H9 (cell line): ENCODE measurements around the gene TIMM9. TPM values are rescaled to one million over a fixed set of nuclear protein-coding genes. Genes with fewer than 3 reads are reported as not detected.

Experiments
- DNase-seq: peaks from one replicate; pipeline ENCODE4 v3.0.0-alpha.2; 2017
- H2AFZ ChIP-seq: one replicate; pipeline ENCODE4 v1.6.1; 2013; ENCODE audit warnings: mild to moderate bottlenecking, low read length, control low read depth, moderate library complexity
- H2AK5ac ChIP-seq: 2 replicates; pipeline ENCODE4 v1.6.1; 2013; ENCODE audit warnings: low read length, control low read depth, mixed read lengths; ENCODE audit not compliant: insufficient read length
- H2BK120ac ChIP-seq: one replicate; pipeline ENCODE4 v1.6.1; 2013; ENCODE audit warnings: low read depth, mild to moderate bottlenecking, low read length, control low read depth, inconsistent platforms; ENCODE audit not compliant: poor library complexity, severe bottlenecking
- H2BK12ac ChIP-seq: 2 replicates; pipeline ENCODE4 v1.6.1; 2013; ENCODE audit warnings: low read length, control low read depth, mixed read lengths, low read depth; ENCODE audit not compliant: insufficient read length
- H2BK15ac ChIP-seq: 2 replicates; pipeline ENCODE4 v1.6.1; 2013; ENCODE audit warnings: low read depth, low read length, control low read depth
- H2BK20ac ChIP-seq: one replicate; pipeline ENCODE4 v1.6.1; 2013; ENCODE audit warnings: low read depth, mild to moderate bottlenecking, low read length, control low read depth, inconsistent platforms; ENCODE audit not compliant: poor library complexity, severe bottlenecking
- H2BK5ac ChIP-seq: 2 replicates; pipeline ENCODE4 v1.6.1; 2013; ENCODE audit warnings: low read length, control low read depth, mixed read lengths; ENCODE audit not compliant: insufficient read length
- H3K14ac ChIP-seq: 2 replicates; pipeline ENCODE4 v1.6.1; 2013; ENCODE audit warnings: low read length, control low read depth; ENCODE audit not compliant: insufficient read depth
- H3K18ac ChIP-seq: 2 replicates; pipeline ENCODE4 v1.6.1; 2013; ENCODE audit warnings: low read depth, mild to moderate bottlenecking, mixed read lengths, low read length, control low read depth; ENCODE audit not compliant: insufficient read length
- H3K23ac ChIP-seq: 2 replicates; pipeline ENCODE4 v1.6.1; 2013; ENCODE audit warnings: low read length, control low read depth, mixed read lengths, low read depth; ENCODE audit not compliant: insufficient read length
- H3K23me2 ChIP-seq: 2 replicates; pipeline ENCODE4 v1.6.1; 2013; ENCODE audit warnings: low read depth, mild to moderate bottlenecking, mixed read lengths, low read length, control low read depth; ENCODE audit not compliant: insufficient read length, poor library complexity, severe bottlenecking
- H3K27ac ChIP-seq: 2 replicates; pipeline ENCODE4 v1.5.1; 2013; ENCODE audit warnings: low read length, control low read depth, mixed read lengths, low read depth; ENCODE audit not compliant: insufficient read length
- H3K27me3 ChIP-seq: 2 replicates; pipeline ENCODE4 v1.6.1; 2013; ENCODE audit warnings: low read length, control low read depth, inconsistent platforms; ENCODE audit not compliant: insufficient read depth
- H3K4ac ChIP-seq: 2 replicates; pipeline ENCODE4 v1.6.1; 2013; ENCODE audit warnings: low read depth, mild to moderate bottlenecking, control low read depth, inconsistent platforms, low read length, moderate library complexity
- H3K4me1 ChIP-seq: 2 replicates; pipeline ENCODE4 v1.6.1; 2013; ENCODE audit warnings: low read length, control low read depth, inconsistent platforms; ENCODE audit not compliant: insufficient read depth
- H3K4me2 ChIP-seq: 2 replicates; pipeline ENCODE4 v1.6.1; 2013; ENCODE audit warnings: low read length, control low read depth, mixed read lengths; ENCODE audit not compliant: insufficient read length, insufficient read depth
- H3K56ac ChIP-seq: 2 replicates; pipeline ENCODE4 v1.6.1; 2013; ENCODE audit warnings: low read depth, mild to moderate bottlenecking, mixed read lengths, low read length, control low read depth; ENCODE audit not compliant: insufficient read length
- H3K79me1 ChIP-seq: 2 replicates; pipeline ENCODE4 v1.6.1; 2013; ENCODE audit warnings: low read depth, mild to moderate bottlenecking, moderate library complexity, low read length, control low read depth, inconsistent platforms; ENCODE audit not compliant: insufficient read depth, poor library complexity, severe bottlenecking
- H3K79me2 ChIP-seq: 2 replicates; pipeline ENCODE4 v1.6.1; 2013; ENCODE audit warnings: low read length, control low read depth, inconsistent platforms; ENCODE audit not compliant: insufficient read depth
- H3K9ac ChIP-seq: 2 replicates; pipeline ENCODE4 v1.6.1; 2013; ENCODE audit warnings: low read length, control low read depth, mixed read lengths; ENCODE audit not compliant: insufficient read length; ENCODE audit errors: extremely low read depth
- H3K9me3 ChIP-seq: one replicate; pipeline ENCODE4 v1.6.1; 2013; ENCODE audit warnings: low read depth, low read length, inconsistent platforms; ENCODE audit not compliant: control insufficient read depth
- H3T11ph ChIP-seq: one replicate; pipeline ENCODE4 v1.6.1; 2013; ENCODE audit warnings: mild to moderate bottlenecking, low read length, control low read depth, inconsistent platforms
- H4K20me1 ChIP-seq: one replicate; pipeline ENCODE4 v1.6.1; 2013; ENCODE audit not compliant: control insufficient read depth, insufficient read length, insufficient read depth
- H4K5ac ChIP-seq: 2 replicates; pipeline ENCODE4 v1.6.1; 2013; ENCODE audit warnings: low read depth, mild to moderate bottlenecking, mixed read lengths, low read length, control low read depth; ENCODE audit not compliant: insufficient read length
- H4K8ac ChIP-seq: replicated peaks from 2 replicates; pipeline ENCODE4 v1.6.1; 2013; ENCODE audit warnings: low read length, control low read depth, mixed read lengths, low read depth; ENCODE audit not compliant: insufficient read length
- H4K91ac ChIP-seq: 2 replicates; pipeline ENCODE4 v1.6.1; 2013; ENCODE audit warnings: low read depth, mild to moderate bottlenecking, moderate library complexity, mixed read lengths, low read length, control low read depth; ENCODE audit not compliant: insufficient read length
- H3K27ac Mint-ChIP-seq, 3 experiments: 2 replicates in 2 of 3; 3 replicates in 1 of 3; pipeline ENCODE4 v1.8.0; 2020 to 2021; ENCODE audit warnings: mixed read lengths in 3 of 3, mild to moderate bottlenecking in 1 of 3, moderate library complexity in 1 of 3
- H3K27me3 Mint-ChIP-seq: 2 replicates; pipeline ENCODE4 v1.8.0; 2021; ENCODE audit warnings: low read depth, mild to moderate bottlenecking, moderate library complexity, mixed read lengths
- H3K36me3 Mint-ChIP-seq, 3 experiments: 2 replicates in 2 of 3; 3 replicates in 1 of 3; pipeline ENCODE4 v1.8.0; 2020 to 2021; ENCODE audit warnings: low read depth in 3 of 3, mixed read lengths in 3 of 3; ENCODE audit not compliant: insufficient read depth in 1 of 3
- H3K4me1 Mint-ChIP-seq, 2 experiments: 2 replicates each; pipeline ENCODE4 v1.8.0; 2020; ENCODE audit warnings: mixed read lengths in 2 of 2
- H3K4me3 Mint-ChIP-seq, 2 experiments: 2 replicates in 1 of 2; 3 replicates in 1 of 2; pipeline ENCODE4 v1.8.0; 2020 to 2021; ENCODE audit warnings: mild to moderate bottlenecking in 2 of 2, mixed read lengths in 2 of 2, moderate library complexity in 1 of 2
- H3K9me3 Mint-ChIP-seq, 2 experiments: 2 replicates in 1 of 2; 3 replicates in 1 of 2; pipeline ENCODE4 v1.8.0; 2020; ENCODE audit warnings: mild to moderate bottlenecking in 2 of 2, mixed read lengths in 2 of 2, moderate library complexity in 1 of 2
- WGBS: extraction: QIAGEN DNeasy Blood & Tissue Kit; methylation state at CpG from one replicate; pipeline ENCODE4 v1.1.7; 2013; ENCODE audit warnings: missing lambda C conversion rate, low lambda C conversion rate, mixed read lengths; ENCODE audit not compliant: insufficient read length; ENCODE audit errors: extremely low coverage; 5-methylcytosine and 5-hydroxymethylcytosine counted together
- total RNA-seq: library from RNA; stranded (reverse); gene quantifications from 2 replicates; pipeline ENCODE4 v1.2.1, GENCODE V29; 2021
- TF ChIP-seq, protein P1 (sequence below): fragments of 200-600 bp; sonication (generic); conservative IDR thresholded peaks from 3 replicates; pipeline ENCODE4 v1.8.0; 2021; ENCODE audit warnings: antibody characterized with exemption, mild to moderate bottlenecking

The TIMM9 gene
- total RNA-seq, 1 experiment from 2014 or later = 51.4 TPM

DNA sequence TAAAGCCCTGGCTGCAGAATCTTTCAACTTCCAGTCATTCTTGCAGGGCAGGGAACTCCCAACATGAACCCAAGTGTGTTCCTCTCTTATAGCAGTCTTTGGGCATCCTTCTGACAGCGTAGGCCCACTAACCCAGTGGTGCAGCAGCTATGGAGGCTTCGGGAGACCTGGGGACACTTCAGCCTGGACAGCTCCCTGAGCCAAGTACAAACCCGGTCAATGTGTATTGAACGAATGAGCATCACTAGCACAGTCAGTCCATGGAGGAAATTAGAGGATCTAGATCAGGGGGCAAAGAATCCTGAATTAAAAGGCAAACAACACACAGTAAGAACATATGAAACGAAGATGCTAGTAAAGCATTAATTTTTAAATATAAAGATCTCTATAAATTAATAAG is 42.0 kb upstream of the TIMM9 start:
- Histone ChIP-seq H3K4ac (no peak overlapping the region), H3K18ac (no peak overlapping the region), H3K4me1 (no peaks in the 10 kb centered on the region), H2AFZ (no peak overlapping the region), H3K27ac (no peak overlapping the region), H3K14ac (no peak overlapping the region), H2BK20ac (no peak overlapping the region), H3K4me2 (no peak overlapping the region), H3K23ac (no peak overlapping the region), H2BK120ac (no peak overlapping the region), H3K23me2 (no peaks in the 10 kb centered on the region), H2BK15ac (no peak overlapping the region), H4K8ac (no peak overlapping the region), H2BK5ac (no peak overlapping the region), H3K27me3 (no peaks in the 10 kb centered on the region), H3K9ac (no peak overlapping the region), H4K5ac (no peak overlapping the region), H3K56ac (no peak overlapping the region), H3K79me1 (no peaks in the 10 kb centered on the region), H4K20me1 (no peaks in the 10 kb centered on the region), H4K91ac (no peak overlapping the region), H3K79me2 (no peaks in the 10 kb centered on the region), H2AK5ac (no peak overlapping the region), H3T11ph (no peak overlapping the region), H2BK12ac (no peak overlapping the region), H3K9me3 (no peaks in the 10 kb centered on the region)
- Mint-ChIP-seq H3K36me3 (peaks cover 10 to 23% (median 17%) of the 10 kb centered on the region in 3 experiments; a peak in 6 of 7 replicates), H3K4me1 (no peaks in the 10 kb centered on the region), H3K9me3 (no peaks in the 10 kb centered on the region), H3K27ac (no peak overlapping the region), H3K27me3 (no peaks in the 10 kb centered on the region), H3K4me3 (no peak overlapping the region)
- DNase-seq = no peak
- TF ChIP-seq, protein P1, sequence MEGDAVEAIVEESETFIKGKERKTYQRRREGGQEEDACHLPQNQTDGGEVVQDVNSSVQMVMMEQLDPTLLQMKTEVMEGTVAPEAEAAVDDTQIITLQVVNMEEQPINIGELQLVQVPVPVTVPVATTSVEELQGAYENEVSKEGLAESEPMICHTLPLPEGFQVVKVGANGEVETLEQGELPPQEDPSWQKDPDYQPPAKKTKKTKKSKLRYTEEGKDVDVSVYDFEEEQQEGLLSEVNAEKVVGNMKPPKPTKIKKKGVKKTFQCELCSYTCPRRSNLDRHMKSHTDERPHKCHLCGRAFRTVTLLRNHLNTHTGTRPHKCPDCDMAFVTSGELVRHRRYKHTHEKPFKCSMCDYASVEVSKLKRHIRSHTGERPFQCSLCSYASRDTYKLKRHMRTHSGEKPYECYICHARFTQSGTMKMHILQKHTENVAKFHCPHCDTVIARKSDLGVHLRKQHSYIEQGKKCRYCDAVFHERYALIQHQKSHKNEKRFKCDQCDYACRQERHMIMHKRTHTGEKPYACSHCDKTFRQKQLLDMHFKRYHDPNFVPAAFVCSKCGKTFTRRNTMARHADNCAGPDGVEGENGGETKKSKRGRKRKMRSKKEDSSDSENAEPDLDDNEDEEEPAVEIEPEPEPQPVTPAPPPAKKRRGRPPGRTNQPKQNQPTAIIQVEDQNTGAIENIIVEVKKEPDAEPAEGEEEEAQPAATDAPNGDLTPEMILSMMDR = no peak
- no CpG with 5 or more reads among the region's 5 CpGs for WGBS
